HCT116 (cell line): Measurements from ENCODE around the gene EGR4.

Source experiments
- ATF3 ChIP-seq: IDR thresholded peaks from 2 replicates; pipeline ENCODE4 v1.6.1; 2012
- CBX3 ChIP-seq: IDR thresholded peaks from 2 replicates; pipeline ENCODE4 v1.6.1; 2012; ENCODE audit warnings: low read depth
- CTCF ChIP-seq, 3 experiments: fragments of 200-600 bp in 1 of 3; sonication (generic) in 1 of 3; IDR thresholded peaks in 2 of 3; conservative IDR thresholded peaks in 1 of 3; 2 replicates each; pipeline ENCODE4 v1.5.1; 2012 to 2017; ENCODE audit warnings: low read depth in 2 of 3, low read length in 2 of 3, antibody characterized with exemption in 1 of 3, borderline replicate concordance in 1 of 3, control low read depth in 1 of 3, mild to moderate bottlenecking in 1 of 3, mixed read lengths in 1 of 3, mixed run types in 1 of 3, moderate library complexity in 1 of 3; ENCODE audit not compliant: insufficient read depth in 1 of 3
- EZH2 ChIP-seq: fragments of 200-600 bp; sonication (generic); IDR thresholded peaks from 2 replicates; pipeline ENCODE4 v1.6.1; 2017; ENCODE audit warnings: antibody characterized with exemption, mixed run types
- EZH2phosphoT487 ChIP-seq: fragments of 200-600 bp; IDR thresholded peaks from 2 replicates; pipeline ENCODE4 v1.6.1; 2018; ENCODE audit warnings: antibody characterized with exemption, borderline replicate concordance
- POLR2A ChIP-seq: IDR thresholded peaks from 2 replicates; pipeline ENCODE4 v1.7.0; 2011; ENCODE audit warnings: borderline replicate concordance; ENCODE audit not compliant: insufficient read depth, insufficient read length; ENCODE audit errors: extremely low read depth
- POLR2AphosphoS5 ChIP-seq: IDR thresholded peaks from 2 replicates; pipeline ENCODE4 v1.6.1; 2011; ENCODE audit warnings: mild to moderate bottlenecking, low read depth, low read length, moderate library complexity
- RAD21 ChIP-seq: IDR thresholded peaks from 2 replicates; pipeline ENCODE4 v1.6.1; 2012; ENCODE audit warnings: low read depth, mild to moderate bottlenecking
- REST ChIP-seq: IDR thresholded peaks from 2 replicates; pipeline ENCODE4 v1.6.1; 2012; ENCODE audit warnings: low read depth
- SP1 ChIP-seq: IDR thresholded peaks from 2 replicates; pipeline ENCODE4 v1.6.1; 2012; ENCODE audit warnings: low read depth
- TCF7L2 ChIP-seq: IDR thresholded peaks from 2 replicates; pipeline ENCODE4 v1.7.0; 2011; ENCODE audit warnings: borderline replicate concordance, inconsistent platforms; ENCODE audit not compliant: insufficient read depth, insufficient read length; ENCODE audit errors: extremely low read depth
- ZBTB33 ChIP-seq: IDR thresholded peaks from 2 replicates; pipeline ENCODE4 v1.6.1; 2011; ENCODE audit warnings: mild to moderate bottlenecking, low read length, moderate library complexity; ENCODE audit not compliant: insufficient replicate concordance; ENCODE audit errors: extremely low read depth
- ZFX ChIP-seq: fragments of 450-650 bp; IDR thresholded peaks from 2 replicates; pipeline ENCODE4 v1.6.1; 2017
- ZNF274 ChIP-seq: fragments of 200-500 bp; sonication (Bioruptor generic); IDR thresholded peaks from 2 replicates; pipeline ENCODE4 v1.6.1; 2014; ENCODE audit warnings: mild to moderate bottlenecking, low read depth, low read length, inconsistent platforms

- TF ChIP-seq SP1 (no peak), REST (no peak), POLR2A (no peak), ZBTB33 (no peak), CTCF (IDR thresholded peaks at IDR 0.05 in 2 of 3, conservative IDR thresholded peaks at IDR 0.05 in 1 of 3; ENCODE audit: borderline replicate concordance in 1 of 3, insufficient read depth in 1 of 3, low read depth in 2 of 3, low read length in 2 of 3) (no peak), ZFX (no peak), POLR2AphosphoS5 (no peak), EZH2phosphoT487 (no peak), TCF7L2 (no peak), EZH2 (no peak), ATF3 (no peak), RAD21 (no peak), CBX3 (no peak), ZNF274 (no peak)
These were observed 27.9 kb downstream of the EGR4 start for GRCh38 chr2:73265298-73266060.
